K562 (cell line): Measurements from ENCODE around the gene MUC5AC. TPM values are rescaled to one million over a fixed set of nuclear protein-coding genes. Genes with fewer than 3 reads are reported as not detected.

ENCODE experiments used
- ATAC-seq: fragments of 200-7000 bp; cut with Tn5 transposase; 3 replicates; pipeline ENCODE4 v1.9.1; 2020; ENCODE audit warnings: moderate library complexity
- BruUV-seq: library from RNA; stranded (reverse); fragments of 400-500 nt; replicated peaks from 2 replicates; lab custom pipeline; 2021; lab: Mats Ljungman, UMichigan
- CTCF ChIA-PET: fragments of 300-600 bp; formaldehyde crosslinking; extraction: SDS; loops from one replicate; lab custom pipeline; 2021; ENCODE audit warnings: low intra/inter-chr PET ratio; lab: Yijun Ruan, JAX
- POLR2A ChIA-PET: fragments of 300-600, 350-650 bp; sonication (Branson Sonifier 250); formaldehyde crosslinking; extraction: SDS; loops from one replicate; lab custom pipeline; 2021; ENCODE audit warnings: antibody characterized with exemption, inconsistent platforms; lab: Yijun Ruan, JAX
- DNase-seq, 4 experiments: peaks; one replicate each; pipeline versions ENCODE4 v3.0.0 to v3.0.0-alpha.2; 2011 to 2018; ENCODE audit warnings: low spot score in 3 of 4, mixed read lengths in 3 of 4; ENCODE audit errors: extremely low read depth in 1 of 4
- FAIRE-seq: peaks from 2 replicates; lab custom pipeline; 2011; peaks lifted over from hg19 to GRCh38; lab: Jason Lieb, UNC
- H2AFZ ChIP-seq: 2 replicates; pipeline ENCODE4 v1.6.0; 2011; ENCODE audit warnings: low read depth, low read length, control low read depth, inconsistent platforms
- H3K27ac ChIP-seq: fragments of 200-600 bp; 3 replicates; pipeline ENCODE4 v1.8.0; 2011; ENCODE audit warnings: low read depth, mild to moderate bottlenecking, control low read depth, inconsistent platforms, low read length, moderate library complexity, mixed read lengths; ENCODE audit errors: extremely low read depth
- H3K27me3 ChIP-seq, 2 experiments: fragments of 300-600 bp in 1 of 2; 2 replicates in 1 of 2; 3 replicates in 1 of 2; pipeline versions ENCODE4 v1.6.0 to v1.8.0; 2011; ENCODE audit warnings: inconsistent platforms in 2 of 2, low read length in 2 of 2, mild to moderate bottlenecking in 1 of 2, mixed read lengths in 1 of 2, moderate library complexity in 1 of 2; ENCODE audit not compliant: control insufficient read depth in 2 of 2, insufficient read depth in 2 of 2
- H3K36me3 ChIP-seq: fragments of 300-600 bp; 3 replicates; pipeline ENCODE4 v1.8.0; 2011; ENCODE audit warnings: mild to moderate bottlenecking, low read length, inconsistent platforms; ENCODE audit not compliant: control insufficient read depth, insufficient read depth
- H3K4me1 ChIP-seq, 2 experiments: fragments of 200-600 bp in 1 of 2; replicated peaks in 1 of 2; 2 replicates in 1 of 2; 3 replicates in 1 of 2; pipeline versions ENCODE4 v1.5.1 to v1.8.0; 2011; ENCODE audit warnings: inconsistent platforms in 2 of 2, low read length in 2 of 2, mild to moderate bottlenecking in 1 of 2, mixed read lengths in 1 of 2, moderate library complexity in 1 of 2; ENCODE audit not compliant: control insufficient read depth in 2 of 2, insufficient read depth in 2 of 2
- H3K4me2 ChIP-seq: 2 replicates; pipeline ENCODE4 v1.6.1; 2011; ENCODE audit warnings: low read length, control low read depth, inconsistent platforms, mixed read lengths; ENCODE audit not compliant: insufficient read depth
- H3K4me3 ChIP-seq: fragments of 200-600 bp; sonication (generic), shearing (Covaris generic); 2 replicates; pipeline ENCODE4 v1.5.1; 2016; ENCODE audit warnings: control low read depth, inconsistent platforms
- H3K79me2 ChIP-seq: fragments of 200-600 bp; 3 replicates; pipeline ENCODE4 v1.8.0; 2011; ENCODE audit warnings: low read length, inconsistent platforms; ENCODE audit not compliant: control insufficient read depth, insufficient read depth
- H3K9ac ChIP-seq, 2 experiments: 2 replicates each; pipeline versions ENCODE4 v1.6.0 to v1.6.1; 2011; ENCODE audit warnings: low read depth in 2 of 2, low read length in 2 of 2, control low read depth in 1 of 2, inconsistent platforms in 1 of 2, mild to moderate bottlenecking in 1 of 2, mixed read lengths in 1 of 2; ENCODE audit not compliant: insufficient read depth in 1 of 2
- H3K9me1 ChIP-seq: one replicate; pipeline ENCODE4 v1.6.0; 2011; ENCODE audit warnings: inconsistent platforms, mild to moderate bottlenecking, low read length, moderate library complexity; ENCODE audit not compliant: control insufficient read depth, insufficient read depth
- H3K9me3 ChIP-seq: replicated peaks from 2 replicates; pipeline ENCODE4 v1.5.1; 2011; ENCODE audit warnings: low read depth, low read length, inconsistent platforms; ENCODE audit not compliant: control insufficient read depth, insufficient read depth
- H4K20me1 ChIP-seq: replicated peaks from 2 replicates; pipeline ENCODE4 v1.6.1; 2011; ENCODE audit warnings: low read length, inconsistent platforms, mixed read lengths; ENCODE audit not compliant: control insufficient read depth, insufficient read depth
- BRCA1 ChIP-seq, 2 experiments: fragments of 450-650 bp in 1 of 2; sonication (generic) in 1 of 2; formaldehyde crosslinking in 1 of 2; IDR thresholded peaks; 2 replicates each; pipeline versions ENCODE4 v1.5.0 to v1.6.1; 2017 to 2020; ENCODE audit warnings: mild to moderate bottlenecking in 1 of 2, missing genetic modification reagents in 1 of 2
- FOXK1 ChIP-seq: sonication (generic); formaldehyde crosslinking; IDR thresholded peaks from 2 replicates; pipeline ENCODE4 v1.8.0; 2022; ENCODE audit warnings: missing genetic modification reagents, mild to moderate bottlenecking, borderline replicate concordance
- MYNN ChIP-seq, 2 experiments: sonication (generic); formaldehyde crosslinking in 1 of 2; IDR thresholded peaks; 2 replicates each; pipeline versions ENCODE4 v1.5.0 to v1.6.1; 2016 to 2020; ENCODE audit warnings: antibody characterized with exemption in 1 of 2, missing genetic modification reagents in 1 of 2
- NFIX ChIP-seq: fragments of 250-450 bp; sonication (Bioruptor Pico); IDR thresholded peaks from 2 replicates; pipeline ENCODE4 v1.4.0; 2020; ENCODE audit warnings: low read depth, mild to moderate bottlenecking, moderate library complexity
- RBM34 ChIP-seq: fragments of 200-400 bp; formaldehyde crosslinking; IDR thresholded peaks from 2 replicates; pipeline ENCODE4 v1.6.1; 2018; ENCODE audit warnings: low read length, borderline replicate concordance; ENCODE audit not compliant: insufficient read depth
- ZNF212 ChIP-seq: fragments of 450-650 bp; formaldehyde crosslinking; IDR thresholded peaks from 2 replicates; pipeline ENCODE4 v1.4.0; 2020; ENCODE audit warnings: mild to moderate bottlenecking
- WGBS: fragments of 100-300 bp; shearing (Covaris generic); methylation state at CpG from one replicate; pipeline ENCODE4 v1.1.6; 2016; ENCODE audit warnings: low coverage, mixed read lengths; ENCODE audit not compliant: insufficient coverage; ENCODE audit errors: missing lambda C conversion rate; 5-methylcytosine and 5-hydroxymethylcytosine counted together
- in situ Hi-C: fragments of 300-500 bp; cut with MboI; formaldehyde crosslinking; loops from 4 replicates; pipeline ENCODE4 v1.15.0; 2018; ENCODE audit warnings: inconsistent platforms, mixed read lengths
- intact Hi-C: fragments of 100-400 bp; cut with micrococcal nuclease; formaldehyde crosslinking; loops from 2 replicates; pipeline ENCODE4 v1.14.2; 2022
- polyA plus RNA-seq, 8 experiments: library from polyadenylated mRNA; depleted of rRNA in 4 of 8; stranded (reverse) in 5 of 8; unstranded in 3 of 8; fragments of >200 nt; fragmentation: Nextera tagmentation in 2 of 8; fragmentation: Illumina TruSeq in 1 of 8; extraction: Ambion mirVana in 2 of 8; extraction: Trizol in 1 of 8; gene quantifications; 2 replicates each; pipeline versions ENCODE4 v1.2.1 to v1.2.3, GENCODE V29; 2011 to 2014; ENCODE audit warnings: inconsistent platforms in 1 of 8, missing spikeins in 1 of 8
- total RNA-seq, 7 experiments: library from RNA; depleted of rRNA in 6 of 7; stranded (reverse); fragments of >200 nt in 6 of 7; fragmentation: Illumina TruSeq in 2 of 7; extraction: Trizol in 2 of 7; gene quantifications; 2 replicates each; pipeline versions ENCODE4 v1.2.1 to v1.2.3, GENCODE V29; 2011 to 2021; ENCODE audit warnings: low replicate concordance in 1 of 7
- TF ChIP-seq, protein P1 (sequence below): sonication (generic); formaldehyde crosslinking; IDR thresholded peaks from 2 replicates; pipeline ENCODE4 v1.8.0; 2022; ENCODE audit warnings: missing genetic modification reagents, mild to moderate bottlenecking, borderline replicate concordance
- TF ChIP-seq, protein P2 (sequence below): sonication (generic); formaldehyde crosslinking; IDR thresholded peaks from 2 replicates; pipeline ENCODE4 v1.8.1; 2022; ENCODE audit warnings: missing genetic modification reagents

MUC5AC gene
- total and polyA plus RNA-seq, 9 of the 15 experiments (the other 6 are each of a cell fraction or from before 2014, with no cell fraction given), result not detected

DNA sequence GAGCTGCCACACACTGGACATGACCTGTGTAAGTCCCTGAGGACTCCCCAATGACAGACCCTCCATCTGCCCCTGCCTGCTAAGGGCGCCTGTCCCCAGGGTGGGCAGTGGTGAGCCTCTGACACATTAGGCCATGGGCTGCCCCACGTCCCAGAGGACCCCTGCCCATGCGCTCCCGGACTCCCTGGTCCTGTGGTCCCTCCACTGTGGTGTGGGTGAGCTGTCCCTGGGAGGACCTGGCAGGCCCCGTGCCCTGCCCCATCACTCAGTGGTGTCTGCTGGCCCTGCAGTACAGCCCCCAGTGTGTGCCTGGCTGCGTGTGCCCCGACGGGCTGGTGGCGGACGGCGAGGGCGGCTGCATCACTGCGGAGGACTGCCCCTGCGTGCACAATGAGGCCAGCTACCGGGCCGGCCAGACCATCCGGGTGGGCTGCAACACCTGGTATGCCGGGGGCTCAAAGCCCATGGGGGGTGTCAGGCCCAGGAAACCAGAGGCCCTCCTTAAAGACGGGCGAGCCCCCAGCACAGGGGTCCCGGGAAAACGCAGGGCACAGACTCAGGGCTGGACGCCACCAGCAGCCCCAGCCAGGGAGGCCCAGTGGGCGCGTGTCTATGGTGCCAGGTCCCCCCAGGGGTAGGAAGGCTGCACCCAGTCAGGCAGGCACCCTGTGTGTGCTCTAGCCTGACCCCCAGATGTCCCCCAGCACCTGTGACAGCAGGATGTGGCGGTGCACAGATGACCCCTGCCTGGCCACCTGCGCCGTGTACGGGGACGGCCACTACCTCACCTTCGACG, 18.7 kb downstream of the MUC5AC start:
- Histone ChIP-seq H3K4me3 (no peak overlapping the region), H3K9me3 (peaks cover 2% of the 10 kb centered on the region; the same call in 1 of the 2 replicates), H2AFZ (no peak overlapping the region), H3K9me1 (no peaks in the 10 kb centered on the region), H4K20me1 (no peaks in the 10 kb centered on the region), H3K79me2 (no peaks in the 10 kb centered on the region), H3K27me3 (peaks cover 0 to 11% of the 10 kb centered on the region in 2 experiments; a peak in 2 of 5 replicates), H3K36me3 (no peaks in the 10 kb centered on the region), H3K4me2 (no peak overlapping the region), H3K4me1 (peaks cover 0 to 10% of the 10 kb centered on the region in 2 experiments; a peak in 1 of 5 replicates), H3K9ac (no peak overlapping the region), H3K27ac (no peak overlapping the region)
- POLR2A ChIA-PET, result no interaction called here
- in situ Hi-C loops, result no loop called here
- CTCF ChIA-PET, result no interaction called here
- 28% methylated on average over 24 of the region's 32 CpGs for WGBS
- FAIRE-seq (no peak), DNase-seq (no peak), ATAC-seq (no peak)
- intact Hi-C loops, result no loop called here
- no peak for TF ChIP-seq NFIX (CRISPR knock-in tag)
- TF ChIP-seq, protein P1, sequence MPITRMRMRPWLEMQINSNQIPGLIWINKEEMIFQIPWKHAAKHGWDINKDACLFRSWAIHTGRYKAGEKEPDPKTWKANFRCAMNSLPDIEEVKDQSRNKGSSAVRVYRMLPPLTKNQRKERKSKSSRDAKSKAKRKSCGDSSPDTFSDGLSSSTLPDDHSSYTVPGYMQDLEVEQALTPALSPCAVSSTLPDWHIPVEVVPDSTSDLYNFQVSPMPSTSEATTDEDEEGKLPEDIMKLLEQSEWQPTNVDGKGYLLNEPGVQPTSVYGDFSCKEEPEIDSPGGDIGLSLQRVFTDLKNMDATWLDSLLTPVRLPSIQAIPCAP, result no peak
- no peak for TF ChIP-seq BRCA1 (IDR thresholded peaks at IDR 0.05)
- TF ChIP-seq BRCA1 (CRISPR knock-in tag; IDR thresholded peaks at IDR 0.05), result no peak
- no peak for TF ChIP-seq FOXK1 (CRISPR knock-in tag)
- TF ChIP-seq, protein P2, sequence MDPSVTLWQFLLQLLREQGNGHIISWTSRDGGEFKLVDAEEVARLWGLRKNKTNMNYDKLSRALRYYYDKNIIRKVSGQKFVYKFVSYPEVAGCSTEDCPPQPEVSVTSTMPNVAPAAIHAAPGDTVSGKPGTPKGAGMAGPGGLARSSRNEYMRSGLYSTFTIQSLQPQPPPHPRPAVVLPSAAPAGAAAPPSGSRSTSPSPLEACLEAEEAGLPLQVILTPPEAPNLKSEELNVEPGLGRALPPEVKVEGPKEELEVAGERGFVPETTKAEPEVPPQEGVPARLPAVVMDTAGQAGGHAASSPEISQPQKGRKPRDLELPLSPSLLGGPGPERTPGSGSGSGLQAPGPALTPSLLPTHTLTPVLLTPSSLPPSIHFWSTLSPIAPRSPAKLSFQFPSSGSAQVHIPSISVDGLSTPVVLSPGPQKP, result no peak
- no peak for TF ChIP-seq RBM34
- no peak for TF ChIP-seq ZNF212 (CRISPR knock-in tag)
- no peak for TF ChIP-seq MYNN (IDR thresholded peaks at IDR 0.05)
- TF ChIP-seq MYNN (CRISPR knock-in tag; IDR thresholded peaks at IDR 0.05), result no peak
- BruUV-seq, result no TSS peak
